Measurements from ENCODE around the gene SORL1.

The SORL1 gene

GRCh38 chr11:121449123-121449522 lies 3.0 kb upstream of the SORL1 start:
- Histone ChIP-seq H3K4me3 (no peak overlapping the region), H3K27ac (peak overlapping the region in 8 of 21 experiments; percentile 1 to 95 (median 48))

GRCh38 chr11:121449626-121450025 lies 2.5 kb upstream of the SORL1 start:
- peak overlapping the region in 10 of 21 experiments; percentile 20 to 95 (median 45) for H3K27ac ChIP-seq
- no peak overlapping the region for H3K4me3 ChIP-seq

- Histone ChIP-seq H3K27ac (peak overlapping the region in 10 of 21 experiments; percentile 61 to 95 (median 84)), H3K4me3 (no peak overlapping the region)
Measured at GRCh38 chr11:121450401-121450800, 1.7 kb upstream of the SORL1 start.

GRCh38 chr11:121451178-121451985 lies 732 bp upstream of the SORL1 start:
- peak overlapping the region in 20 of 21 experiments; percentile 15 to 95 (median 76) for H3K27ac ChIP-seq

GRCh38 chr11:121452609-121453150 lies 566 bp downstream of the SORL1 start, which contains the start of gene SORL1-AS1:
SORL1-AS1 (minus strand) TSS chr11:121452967.
- H3K27ac ChIP-seq = peak within 1 kb of the TSS in 20 of 21 experiments; percentile 39 to 95 (median 76)

More at GRCh38 chr11:121451178-121451985, 732 bp upstream of the SORL1 start:
- H3K4me3 ChIP-seq = peak overlapping the region; percentile 57 to 86 (median 68)

GRCh38 chr11:121453589-121454299 lies 1.6 kb downstream of the SORL1 start:
- peak overlapping the region in 7 of 21 experiments; percentile 36 to 95 (median 82) for H3K27ac ChIP-seq
- peak overlapping the region in 3 of 7 experiments; percentile 68 to 86 (median 72) for H3K4me3 ChIP-seq

More at GRCh38 chr11:121452609-121453150, 566 bp downstream of the SORL1 start, which contains the start of gene SORL1-AS1:
- peak within 1 kb of the TSS; percentile 57 to 86 (median 68) for H3K4me3 ChIP-seq

- no peak overlapping the region for H3K4me3 ChIP-seq
- H3K27ac ChIP-seq = peak overlapping the region in 2 of 21 experiments; percentile 24 to 64
Measured at GRCh38 chr11:121455115-121455514, 3.0 kb downstream of the SORL1 start.

GRCh38 chr11:121456151-121456550 lies 4.0 kb downstream of the SORL1 start:
- Histone ChIP-seq H3K4me3 (no peak overlapping the region), H3K27ac (peak overlapping the region in 2 of 21 experiments; percentile 61 to 64)

- Histone ChIP-seq H3K27ac (peak overlapping the region in 2 of 21 experiments; percentile 61 to 64), H3K4me3 (no peak overlapping the region)
Measured at GRCh38 chr11:121456816-121457431, 4.8 kb downstream of the SORL1 start.

- Histone ChIP-seq H3K27ac (no peak overlapping the region), H3K4me3 (no peak overlapping the region)
Measured at GRCh38 chr11:121458551-121458950, 6.4 kb downstream of the SORL1 start.

- peak overlapping the region in 6 of 21 experiments; percentile 1 to 65 (median 30) for H3K27ac ChIP-seq
- H3K4me3 ChIP-seq = no peak overlapping the region
Measured at GRCh38 chr11:121459413-121460017, 7.4 kb downstream of the SORL1 start.

GRCh38 chr11:121460941-121461514 lies 8.9 kb downstream of the SORL1 start:
- Histone ChIP-seq H3K4me3 (no peak overlapping the region), H3K27ac (peak overlapping the region in 4 of 21 experiments; percentile 13 to 72 (median 18))

GRCh38 chr11:121461843-121462242 lies 9.7 kb downstream of the SORL1 start:
- H3K4me3 ChIP-seq = no peak overlapping the region
- H3K27ac ChIP-seq = peak overlapping the region in 3 of 21 experiments; percentile 13 to 20 (median 18)

- Histone ChIP-seq H3K4me3 (no peak overlapping the region), H3K27ac (peak overlapping the region in 4 of 21 experiments; percentile 4 to 34 (median 23))
Measured at GRCh38 chr11:121463689-121464335, 11.7 kb downstream of the SORL1 start.

GRCh38 chr11:121464352-121464946 lies 12.3 kb downstream of the SORL1 start:
- no peak overlapping the region for H3K4me3 ChIP-seq
- peak overlapping the region in 5 of 21 experiments; percentile 4 to 57 (median 19) for H3K27ac ChIP-seq

GRCh38 chr11:121465709-121466062 lies 13.6 kb downstream of the SORL1 start:
- no peak overlapping the region for H3K4me3 ChIP-seq
- peak overlapping the region in 19 of 21 experiments; percentile 13 to 79 (median 38) for H3K27ac ChIP-seq

- Histone ChIP-seq H3K4me3 (no peak overlapping the region), H3K27ac (peak overlapping the region in 19 of 21 experiments; percentile 13 to 79 (median 38))
Measured at GRCh38 chr11:121466063-121466794, 14.1 kb downstream of the SORL1 start.

Measured in skin epidermis (tissue), 12 donors.